GM03348 (cell line): ENCODE results near the gene DUS4L.

Experiments used
- DNase-seq: peaks from one replicate; pipeline ENCODE4 v3.0.0; 2012; ENCODE audit warnings: low spot score

DUS4L gene

GRCh38 chr7:107615910-107616680, 52.3 kb downstream of the DUS4L start:
- no peak for DNase-seq

- peak; percentile 71 for DNase-seq
These were observed 58.7 kb downstream of the DUS4L start for GRCh38 chr7:107622429-107622828.

DNA sequence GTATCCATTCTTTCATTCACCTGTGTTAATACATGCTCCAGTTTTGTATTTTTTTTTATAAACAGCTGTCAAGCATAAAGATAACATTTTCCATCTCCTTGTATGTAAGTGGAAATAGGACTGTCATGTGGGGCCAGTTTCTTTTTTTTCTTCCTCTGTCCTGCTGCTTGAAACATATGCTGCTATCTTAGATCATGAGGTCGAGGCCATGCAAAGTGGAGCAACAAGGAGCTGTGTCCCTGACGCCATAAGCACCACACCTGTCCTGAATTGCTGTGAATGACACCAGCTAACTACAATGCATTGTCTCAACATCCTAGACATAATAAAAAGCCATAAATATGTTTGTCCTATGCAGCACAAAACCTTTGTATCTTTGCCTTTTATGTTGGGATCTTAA, 59.1 kb downstream of the DUS4L start:
- DNase-seq: no peak

GRCh38 chr7:107627002-107627401, 63.2 kb downstream of the DUS4L start:
- DNase-seq: no peak
